ENCODE results near the gene SULT1A2. TPM values are rescaled to one million over a fixed set of nuclear protein-coding genes. Genes with fewer than 3 reads are reported as not detected.

Gene SULT1A2
- total RNA-seq (2016; rRNA removed; fragmentation: Illumina TruSeq; extraction: Trizol) (34.2 and 35.2 TPM in 2 replicates), polyA plus RNA-seq (2011; rRNA removed) (32.9 and 33.0 TPM in 2 replicates), polyA minus RNA-seq (2011; rRNA and poly(A)+ RNA removed; ENCODE audit: low replicate concordance) (2.7 and 14.8 TPM in 2 replicates), Bru-seq, nascent RNA (percentile 77 among the genes with signal in this experiment), BruChase-seq, experiment 1, labeled RNA remaining after a 6-hour chase (percentile 67 among the genes with signal in this experiment), BruChase-seq, experiment 2, labeled RNA remaining after a 2-hour chase (percentile 72 among the genes with signal in this experiment)
- 19.8 and 21.5 TPM in 2 replicates for total RNA-seq (2016; cell fraction: cytosol; rRNA removed; fragmentation: Illumina TruSeq; extraction: Trizol; ENCODE audit: low read depth)
- 36.3 and 38.2 TPM in 2 replicates for total RNA-seq (2016; cell fraction: insoluble cytoplasmic fraction; rRNA removed; fragmentation: Illumina TruSeq; extraction: Trizol)
- total RNA-seq (2016; cell fraction: membrane; rRNA removed; fragmentation: Illumina TruSeq; extraction: Trizol): 19.3 and 19.9 TPM in 2 replicates
- total RNA-seq (2016; cell fraction: nucleus; rRNA removed; fragmentation: Illumina TruSeq; extraction: Trizol): 23.5 and 24.0 TPM in 2 replicates
- 14.0 and 21.3 TPM in 2 replicates for polyA plus RNA-seq (2011; cell fraction: cytosol; rRNA removed)
- 86.1 and 93.8 TPM in 2 replicates for polyA plus RNA-seq (2011; cell fraction: nucleus; rRNA removed)
- polyA plus RNA-seq (2012): 18.7 and 23.6 TPM in 2 replicates
- polyA plus RNA-seq (2016; cell fraction: cytosol; fragmentation: Illumina TruSeq; extraction: Trizol; ENCODE audit: low read depth): 18.2 and 18.9 TPM in 2 replicates
- polyA plus RNA-seq (2016; cell fraction: insoluble cytoplasmic fraction; fragmentation: Illumina TruSeq; extraction: Trizol; ENCODE audit: low read depth): 33.4 and 34.7 TPM in 2 replicates
- polyA plus RNA-seq (2016; cell fraction: membrane; fragmentation: Illumina TruSeq; extraction: Trizol; ENCODE audit: low read depth): 14.3 and 21.1 TPM in 2 replicates
- 56.7 and 59.1 TPM in 2 replicates for polyA plus RNA-seq (2016; cell fraction: nucleus; fragmentation: Illumina TruSeq; extraction: Trizol; ENCODE audit: insufficient read depth, low read depth)
- 5.5 and 6.4 TPM in 2 replicates for polyA minus RNA-seq (2011; cell fraction: cytosol; rRNA and poly(A)+ RNA removed)
- polyA minus RNA-seq (2011; cell fraction: nucleus; rRNA and poly(A)+ RNA removed): 14.0 and 15.7 TPM in 2 replicates
- long read RNA-seq, experiment 1, partial matches to known transcripts: 5 of 66 reads
- long read RNA-seq, experiment 1, other reads (novel, unspliced or antisense): 56 of 66 reads
- long read RNA-seq, experiment 2, transcript SULT1A2-201 (8 exons, 1,090 nt): major isoform, 18 of 94 reads
- long read RNA-seq, experiment 2, partial matches to known transcripts: 8 of 94 reads
- long read RNA-seq, experiment 2, other reads (novel, unspliced or antisense): 66 of 94 reads

- Histone ChIP-seq H3K79me2 (ENCODE audit: insufficient read depth, low read length) (peaks cover 6% of the 10 kb centered on the region), H2AFZ (ENCODE audit: low read length) (no peak within 1 kb of the TSS), H3K9ac (ENCODE audit: insufficient read depth, low read depth, low read length) (peak within 1 kb of the TSS; percentile 74), H4K20me1 (ENCODE audit: insufficient read depth, low read length) (no peaks in the 10 kb centered on the region), H3K4me3 (replicated peaks in 1 of 3; ENCODE audit: insufficient read depth in 1 of 3, low read depth in 2 of 3, low read length in 3 of 3) (peak within 1 kb of the TSS; percentile 66 to 80 (median 69)), H3K4me2 (ENCODE audit: low read depth, low read length) (peak within 1 kb of the TSS; percentile 88), H3K36me3 (replicated peaks in 1 of 2; ENCODE audit: control insufficient read depth in 1 of 2, insufficient read depth in 2 of 2, low read length in 2 of 2) (peaks cover 0 to 6% of the 10 kb centered on the region in 2 experiments; a peak in 2 of 5 replicates), H3K4me1 (ENCODE audit: insufficient read depth, low read length) (peaks cover 50% of the 10 kb centered on the region), H3K27ac (ENCODE audit: extremely low read length, insufficient read depth, low read length) (peak within 1 kb of the TSS; percentile 81), H3K27me3 (ENCODE audit: control insufficient read depth in 1 of 2, insufficient read depth in 2 of 2, low read length in 2 of 2) (no peaks in the 10 kb centered on the region), H3K9me3 (ENCODE audit: low read length) (no peaks in the 10 kb centered on the region)
- peak; percentile 83 for DNase-seq (ENCODE audit: low spot score)
- TSS peak; percentile 57 for BruUV-seq (replicated peaks)
- peak; percentile 44 for FAIRE-seq
- intact Hi-C loops (cut with micrococcal nuclease; ENCODE audit: unreplicated experiment) (no loop called here), in situ Hi-C loops (cut with HindIII; ENCODE audit: extremely low pct_ligation_motif_present, low pct_unique_long_range_greater_than_20kb) (no loop called here)
- CTCF ChIA-PET (ENCODE audit: low intra/inter-chr PET ratio, low total read pairs): interaction anchor here (1.7 kb wide), 1 partner anchor 19 kb away, joined by 5 read pairs; no protein-coding TSS in a partner anchor
- ATAC-seq: peak; percentile 58
- 0% methylated on average over 11 of the region's 11 CpGs for WGBS (ENCODE audit: low lambda C conversion rate)
- POLR2A ChIA-PET: interaction anchor here (0.9 to 3.3 kb wide), 13 partner anchors 10 to 339 kb away, joined by 3 to 175 read pairs (median 7); partner anchors contain the start of genes CLN3, NUPR1, SGF29 and SULT1A1
- 0 out of 2 replicates have a peak, but pooled peaks have one; percentile 3 for TF ChIP-seq SPEN (CRISPR knock-in tag; IDR thresholded peaks at IDR 0.05; ENCODE audit: low read depth)
- TF ChIP-seq RELA (CRISPR knock-in tag; IDR thresholded peaks at IDR 0.05): no peak
- TF ChIP-seq RAD51 (IDR thresholded peaks at IDR 0.05; ENCODE audit: borderline replicate concordance): no peak
- TF ChIP-seq ELF3 (CRISPR knock-in tag; IDR thresholded peaks at IDR 0.05): peak; percentile 27; the same call in 1 of the 2 replicates
- no peak for TF ChIP-seq ZNF235 (CRISPR knock-in tag; IDR thresholded peaks at IDR 0.05; ENCODE audit: borderline replicate concordance)
- no peak for TF ChIP-seq ZNF570 (CRISPR knock-in tag; IDR thresholded peaks at IDR 0.05; ENCODE audit: borderline replicate concordance)
- no peak for TF ChIP-seq HHEX (CRISPR knock-in tag; IDR thresholded peaks at IDR 0.05)
- no peak; the same call in 1 of the 2 replicates for TF ChIP-seq ZFP91 (CRISPR knock-in tag; IDR thresholded peaks at IDR 0.05; ENCODE audit: borderline replicate concordance)
- TF ChIP-seq TBX2 (CRISPR knock-in tag; IDR thresholded peaks at IDR 0.05; ENCODE audit: borderline replicate concordance): no peak
- TF ChIP-seq ZNF713 (CRISPR knock-in tag; IDR thresholded peaks at IDR 0.05): no peak
- TF ChIP-seq ELK4 (CRISPR knock-in tag; IDR thresholded peaks at IDR 0.05; ENCODE audit: borderline replicate concordance): no peak
Measured at GRCh38 chr16:28596840-28597691, at the start of gene SULT1A2. Gene SULT1A2, minus strand, starts transcription at chr16:28597050. Its CDS starts 1,120 bp downstream, at chr16:28595930.
